ENCODE results near the gene CCDC88B. TPM values are rescaled to one million over a fixed set of nuclear protein-coding genes. Genes with fewer than 3 reads are reported as not detected.

CCDC88B gene, protein sequence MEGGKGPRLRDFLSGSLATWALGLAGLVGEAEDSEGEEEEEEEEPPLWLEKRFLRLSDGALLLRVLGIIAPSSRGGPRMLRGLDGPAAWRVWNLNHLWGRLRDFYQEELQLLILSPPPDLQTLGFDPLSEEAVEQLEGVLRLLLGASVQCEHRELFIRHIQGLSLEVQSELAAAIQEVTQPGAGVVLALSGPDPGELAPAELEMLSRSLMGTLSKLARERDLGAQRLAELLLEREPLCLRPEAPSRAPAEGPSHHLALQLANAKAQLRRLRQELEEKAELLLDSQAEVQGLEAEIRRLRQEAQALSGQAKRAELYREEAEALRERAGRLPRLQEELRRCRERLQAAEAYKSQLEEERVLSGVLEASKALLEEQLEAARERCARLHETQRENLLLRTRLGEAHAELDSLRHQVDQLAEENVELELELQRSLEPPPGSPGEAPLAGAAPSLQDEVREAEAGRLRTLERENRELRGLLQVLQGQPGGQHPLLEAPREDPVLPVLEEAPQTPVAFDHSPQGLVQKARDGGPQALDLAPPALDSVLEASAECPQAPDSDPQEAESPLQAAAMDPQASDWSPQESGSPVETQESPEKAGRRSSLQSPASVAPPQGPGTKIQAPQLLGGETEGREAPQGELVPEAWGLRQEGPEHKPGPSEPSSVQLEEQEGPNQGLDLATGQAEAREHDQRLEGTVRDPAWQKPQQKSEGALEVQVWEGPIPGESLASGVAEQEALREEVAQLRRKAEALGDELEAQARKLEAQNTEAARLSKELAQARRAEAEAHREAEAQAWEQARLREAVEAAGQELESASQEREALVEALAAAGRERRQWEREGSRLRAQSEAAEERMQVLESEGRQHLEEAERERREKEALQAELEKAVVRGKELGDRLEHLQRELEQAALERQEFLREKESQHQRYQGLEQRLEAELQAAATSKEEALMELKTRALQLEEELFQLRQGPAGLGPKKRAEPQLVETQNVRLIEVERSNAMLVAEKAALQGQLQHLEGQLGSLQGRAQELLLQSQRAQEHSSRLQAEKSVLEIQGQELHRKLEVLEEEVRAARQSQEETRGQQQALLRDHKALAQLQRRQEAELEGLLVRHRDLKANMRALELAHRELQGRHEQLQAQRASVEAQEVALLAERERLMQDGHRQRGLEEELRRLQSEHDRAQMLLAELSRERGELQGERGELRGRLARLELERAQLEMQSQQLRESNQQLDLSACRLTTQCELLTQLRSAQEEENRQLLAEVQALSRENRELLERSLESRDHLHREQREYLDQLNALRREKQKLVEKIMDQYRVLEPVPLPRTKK (N-terminal part only)
- 1.3 and 2.4 TPM in 2 replicates for total RNA-seq

DNA sequence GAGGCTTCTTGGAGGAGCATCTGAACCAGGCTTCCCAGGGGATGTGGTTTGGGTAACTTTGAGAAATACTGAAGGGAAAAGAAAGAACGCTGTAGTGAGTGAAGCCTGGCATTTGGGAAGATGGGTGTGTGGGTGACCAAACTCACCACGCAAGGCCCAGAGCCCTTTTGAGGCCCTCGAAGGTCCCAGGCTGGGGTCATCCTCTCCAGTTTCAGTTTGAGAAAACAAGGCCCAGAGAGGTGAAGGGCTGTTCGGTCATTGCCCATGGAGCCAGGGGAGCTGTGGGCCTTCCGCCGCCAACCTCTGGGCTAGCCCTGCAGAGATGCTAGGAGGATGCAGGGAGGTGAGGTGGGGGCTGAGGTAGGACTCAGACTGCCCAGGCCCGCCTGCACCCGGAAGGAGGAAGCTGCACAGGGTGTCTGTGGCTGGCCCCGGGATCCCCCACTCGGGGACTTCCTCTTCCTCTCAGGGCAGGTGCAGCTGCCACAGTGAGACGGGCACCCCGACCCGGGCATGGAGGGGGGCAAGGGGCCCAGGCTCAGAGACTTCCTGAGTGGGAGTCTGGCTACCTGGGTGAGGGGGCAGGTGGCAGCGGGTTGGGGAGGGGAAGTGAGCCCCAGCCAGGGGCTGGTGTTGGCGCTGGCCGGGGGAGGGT lies at the start of gene CCDC88B:
TSS of gene CCDC88B (plus strand) at position 451 of the 655 bp plus-strand sequence. CDS start at position 514, 63 bp downstream.

DNA sequence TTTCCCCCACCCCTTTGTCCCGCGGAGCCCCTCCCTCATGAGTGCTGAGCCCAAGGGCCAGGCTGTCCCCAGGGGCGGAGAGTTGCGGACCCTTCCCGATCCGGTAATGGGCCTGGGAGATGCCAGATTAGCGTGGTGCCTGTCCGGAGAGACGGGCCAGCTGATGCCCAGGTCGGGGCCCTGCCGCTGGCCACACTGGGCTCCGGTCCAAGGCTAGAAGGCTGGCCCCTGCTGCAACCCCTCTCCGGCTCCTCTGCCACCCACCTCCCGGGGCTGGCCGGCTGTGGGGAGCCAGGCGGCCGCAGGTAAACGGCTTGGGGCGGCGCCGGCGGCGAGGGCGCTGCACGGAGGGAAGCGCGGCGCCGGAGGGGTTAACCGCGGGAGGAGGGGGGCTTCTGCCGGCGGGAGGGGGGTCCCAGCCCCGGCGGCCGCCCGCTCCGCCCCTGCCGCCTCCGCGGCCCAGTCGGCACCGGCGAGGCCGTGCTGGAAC lies 48.7 kb upstream of the CCDC88B start, which contains the start of gene KCNK4:
TSS of gene KCNK4 (plus strand) at position 41 of the 490 bp plus-strand sequence. CDS start 1,717 bp downstream, outside the sequence.

DNA sequence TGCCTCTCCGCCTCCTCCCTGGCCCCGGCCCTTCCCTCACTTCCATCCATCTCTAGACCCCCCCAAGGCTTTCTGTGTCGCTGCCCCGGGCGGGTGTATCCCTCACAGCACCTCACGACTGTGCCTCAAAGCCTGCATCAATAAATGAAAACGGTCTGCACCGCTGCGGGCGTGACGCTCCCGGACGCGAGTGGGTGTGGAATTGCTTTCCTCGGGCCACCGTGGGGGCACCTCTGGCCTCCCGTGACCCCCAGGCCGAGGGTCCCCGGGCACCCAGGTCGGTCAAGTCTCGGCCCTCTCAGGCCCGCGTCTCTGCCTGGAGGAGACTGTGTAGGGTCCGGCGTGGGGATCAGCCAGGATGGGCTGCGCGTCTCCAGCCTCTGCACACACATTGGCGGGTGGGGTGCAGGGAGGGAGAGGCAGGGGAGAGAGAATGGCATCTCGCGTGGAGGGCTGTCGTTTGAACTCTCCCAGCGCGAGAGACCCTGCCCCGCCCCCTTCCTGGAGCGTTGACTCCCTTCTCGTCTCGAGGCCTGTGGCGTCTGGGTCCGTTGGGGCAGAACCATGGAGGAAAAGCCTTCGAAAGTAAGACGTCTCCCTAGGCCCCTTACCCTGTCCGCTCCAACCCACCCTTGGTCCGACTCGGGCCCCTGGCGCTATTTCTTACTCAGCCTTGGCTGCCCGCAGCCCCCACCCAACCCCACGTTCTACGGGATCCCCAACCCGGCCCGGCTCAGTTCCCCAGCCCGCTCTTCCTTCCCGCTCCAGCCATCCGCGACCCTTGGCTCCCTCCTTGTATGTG lies 40.0 kb upstream of the CCDC88B start, which contains the start of gene CATSPERZ:
TSS of gene CATSPERZ (plus strand) at position 512 of the 802 bp plus-strand sequence. CDS start at position 565, 53 bp downstream.

DNA sequence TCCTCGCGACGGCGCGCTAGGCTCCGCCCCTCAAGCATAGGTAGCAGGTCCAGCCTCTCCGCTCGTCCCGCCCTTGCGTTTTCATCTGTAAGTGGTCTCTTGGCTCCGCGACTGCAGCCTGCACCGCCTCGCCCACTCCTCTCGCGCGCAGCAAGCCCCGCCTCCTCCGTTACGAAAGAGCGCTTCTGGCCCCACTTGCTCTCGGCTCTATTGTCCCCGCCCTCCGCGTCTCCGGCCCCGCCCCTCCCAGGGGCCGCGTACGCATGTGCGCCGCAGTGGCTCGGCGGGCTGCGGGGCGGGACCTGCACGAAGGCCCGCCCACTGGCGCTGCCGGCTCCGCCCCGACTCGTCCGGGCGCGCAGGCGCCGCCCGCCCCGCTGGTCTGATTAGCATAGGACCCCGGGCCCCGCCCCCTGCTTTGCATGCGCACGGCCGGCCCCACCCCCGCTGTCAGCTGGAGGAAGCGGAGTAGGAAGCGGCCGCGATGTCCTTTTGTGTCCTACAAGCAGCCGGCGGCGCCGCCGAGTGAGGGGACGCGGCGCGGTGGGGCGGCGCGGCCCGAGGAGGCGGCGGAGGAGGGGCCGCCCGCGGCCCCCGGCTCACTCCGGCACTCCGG lies 34.8 kb upstream of the CCDC88B start, which contains the start of gene ESRRA:
TSS of gene ESRRA (plus strand) at position 450 of the 616 bp plus-strand sequence. CDS start 1,656 bp downstream, outside the sequence.

DNA sequence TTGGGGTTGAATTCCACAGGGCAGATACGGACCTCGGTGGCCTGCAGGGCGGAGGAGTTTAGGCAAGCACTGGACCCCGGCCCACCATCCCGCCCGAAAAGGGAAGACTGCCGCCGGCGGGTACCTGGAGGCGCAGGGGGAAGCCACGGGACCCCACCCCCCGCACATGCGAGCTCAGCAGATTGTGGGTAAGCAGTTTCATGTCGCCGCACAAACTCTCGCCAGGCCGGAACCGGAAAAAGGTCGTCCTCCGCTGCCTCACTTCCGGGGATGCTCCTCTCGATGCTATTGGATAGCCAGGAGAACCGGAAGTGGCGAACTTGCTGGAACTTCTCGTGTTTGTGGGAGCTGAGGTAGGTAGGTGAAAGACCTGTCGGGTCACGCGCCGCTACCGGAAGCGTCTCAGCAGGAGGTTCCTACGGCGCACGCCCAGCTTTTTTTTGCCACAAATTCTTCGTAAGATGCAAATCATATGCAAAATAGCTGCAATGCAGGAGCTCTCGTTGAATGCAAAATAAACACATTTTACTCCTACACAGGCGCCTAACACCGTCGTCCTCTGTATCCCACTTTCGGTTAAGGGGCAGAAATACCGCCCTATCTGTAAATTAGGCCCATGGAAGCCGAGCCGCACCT lies 22.6 kb upstream of the CCDC88B start, which contains the start of gene TRMT112:
TSS of gene TRMT112 (minus strand) at position 235 of the 636 bp plus-strand sequence. CDS start at position 202, 33 bp downstream.

DNA sequence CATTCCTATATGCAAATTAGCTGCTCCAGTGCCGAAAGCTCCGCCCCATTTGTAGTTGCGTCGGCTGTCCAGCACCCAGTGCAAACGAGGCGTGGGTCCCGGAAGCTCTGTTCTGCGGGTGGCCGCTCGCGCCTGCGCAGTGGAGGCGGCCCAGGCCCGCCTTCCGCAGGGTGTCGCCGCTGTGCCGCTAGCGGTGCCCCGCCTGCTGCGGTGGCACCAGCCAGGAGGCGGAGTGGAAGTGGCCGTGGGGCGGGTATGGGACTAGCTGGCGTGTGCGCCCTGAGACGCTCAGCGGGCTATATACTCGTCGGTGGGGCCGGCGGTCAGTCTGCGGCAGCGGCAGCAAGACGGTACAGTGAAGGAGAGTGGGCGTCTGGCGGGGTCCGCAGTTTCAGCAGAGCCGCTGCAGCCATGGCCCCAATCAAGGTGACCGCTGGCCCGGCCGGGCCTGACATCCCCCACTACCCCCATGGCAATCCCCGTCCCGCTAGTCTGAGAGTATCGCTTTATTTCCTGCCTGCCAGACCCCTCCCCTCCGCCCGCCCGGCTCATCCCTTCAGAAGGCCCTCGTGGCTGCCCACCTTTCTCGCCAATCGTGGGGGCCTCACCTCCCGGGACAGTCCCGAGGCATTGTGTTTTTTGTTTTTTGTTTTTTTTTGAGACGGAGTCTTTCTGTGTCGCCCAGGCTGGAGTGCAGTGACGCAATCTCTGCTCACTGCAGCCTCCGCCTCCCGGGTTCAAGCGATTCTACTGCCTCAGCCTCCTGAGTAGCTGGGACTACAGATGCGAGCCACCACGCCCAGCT lies 21.8 kb upstream of the CCDC88B start, which contains the start of gene PRDX5:
TSS of gene PRDX5 (plus strand) at position 161 of the 805 bp plus-strand sequence. CDS start at position 256, 95 bp downstream.

DNA sequence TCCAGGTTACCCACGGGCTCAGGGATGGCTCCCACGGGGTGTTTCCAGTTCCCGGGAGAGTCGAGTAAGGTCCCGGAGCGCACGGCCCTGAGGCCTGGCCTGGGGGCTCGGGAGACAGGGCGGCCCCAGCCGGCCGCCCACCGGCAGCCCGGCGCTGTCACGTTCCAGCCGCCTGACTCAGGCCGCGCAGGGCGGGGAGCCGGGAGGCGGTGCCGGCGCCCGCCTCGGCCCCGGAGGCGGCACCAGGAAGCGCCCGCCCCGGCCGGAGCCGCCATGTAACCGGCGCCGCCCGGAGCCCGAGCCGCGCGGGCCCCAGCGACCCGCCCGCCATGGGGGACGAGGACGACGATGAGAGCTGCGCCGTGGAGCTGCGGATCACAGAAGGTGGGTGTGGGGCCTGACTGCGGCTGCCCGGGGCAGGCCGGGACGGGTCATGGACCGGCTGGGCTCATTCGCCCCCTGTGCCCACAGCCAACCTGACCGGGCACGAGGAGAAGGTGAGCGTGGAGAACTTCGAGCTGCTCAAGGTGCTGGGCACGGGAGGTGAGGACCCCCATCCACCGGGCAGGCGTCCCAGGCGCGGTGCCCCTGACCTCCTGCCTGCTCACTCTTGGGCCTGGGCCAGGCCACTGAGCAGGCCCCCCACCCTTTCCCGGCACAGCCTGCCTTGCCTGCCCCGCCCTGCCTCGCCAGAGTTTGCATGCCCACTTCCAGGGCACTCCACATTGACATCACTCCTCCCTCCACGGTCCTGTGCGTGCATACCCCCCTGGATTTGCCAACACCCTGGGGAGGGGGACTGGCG lies 19.1 kb downstream of the CCDC88B start, which contains the start of gene RPS6KA4:
TSS of gene RPS6KA4 (plus strand) at position 256 of the 805 bp plus-strand sequence. CDS start at position 330, 74 bp downstream.

Other genes starting within 250 kb of the CCDC88B start
- gene MACROD1, start 174.1 kb upstream of the CCDC88B start, total RNA-seq = 32.9 and 36.7 TPM in 2 replicates
- gene STIP1, start 154.0 kb upstream of the CCDC88B start, total RNA-seq = 200 and 221 TPM in 2 replicates
- 27.2 and 55.4 TPM in 2 replicates for gene FERMT3, start 133.5 kb upstream of the CCDC88B start, total RNA-seq
- 20.5 and 28.8 TPM in 2 replicates for gene TRPT1, start 114.0 kb upstream of the CCDC88B start, total RNA-seq
- gene NUDT22, start 113.9 kb upstream of the CCDC88B start, total RNA-seq = 37.2 and 49.1 TPM in 2 replicates
- 10.6 and 15.0 TPM in 2 replicates for gene DNAJC4, start 109.7 kb upstream of the CCDC88B start, total RNA-seq
- 10.8 and 18.4 TPM in 2 replicates for gene VEGFB, start 105.6 kb upstream of the CCDC88B start, total RNA-seq
- gene FKBP2, start 99.1 kb upstream of the CCDC88B start, total RNA-seq = 60.1 and 63.5 TPM in 2 replicates
- 285 and 313 TPM in 2 replicates for gene PPP1R14B, start 93.3 kb upstream of the CCDC88B start, total RNA-seq
- gene PLCB3, start 88.7 kb upstream of the CCDC88B start, total RNA-seq = 65.0 and 68.5 TPM in 2 replicates
- 58.8 and 63.4 TPM in 2 replicates for gene BAD, start 55.5 kb upstream of the CCDC88B start, total RNA-seq
- gene GPR137, start 54.4 kb upstream of the CCDC88B start, total RNA-seq = 6.7 and 10.8 TPM in 2 replicates
- gene KCNK4, start 48.9 kb upstream of the CCDC88B start, total RNA-seq = not detected in 2 replicates
- gene CATSPERZ, start 39.8 kb upstream of the CCDC88B start, total RNA-seq = 0.27 TPM in 1 of 2 replicates, not detected in the other
- gene ESRRA, start 34.7 kb upstream of the CCDC88B start, total RNA-seq = 37.9 and 45.5 TPM in 2 replicates
- 214 and 281 TPM in 2 replicates for gene TRMT112, start 22.6 kb upstream of the CCDC88B start, total RNA-seq
- gene PRDX5, start 22.1 kb upstream of the CCDC88B start, total RNA-seq = 241 and 260 TPM in 2 replicates
- gene RPS6KA4, start 19.0 kb downstream of the CCDC88B start, total RNA-seq = 40.9 and 46.9 TPM in 2 replicates
- gene SLC22A11, start 215.7 kb downstream of the CCDC88B start, total RNA-seq = not detected in 2 replicates

Measured in endothelial cell of coronary artery (primary cell).